ENCODE data around the gene PCGF6.

DNA sequence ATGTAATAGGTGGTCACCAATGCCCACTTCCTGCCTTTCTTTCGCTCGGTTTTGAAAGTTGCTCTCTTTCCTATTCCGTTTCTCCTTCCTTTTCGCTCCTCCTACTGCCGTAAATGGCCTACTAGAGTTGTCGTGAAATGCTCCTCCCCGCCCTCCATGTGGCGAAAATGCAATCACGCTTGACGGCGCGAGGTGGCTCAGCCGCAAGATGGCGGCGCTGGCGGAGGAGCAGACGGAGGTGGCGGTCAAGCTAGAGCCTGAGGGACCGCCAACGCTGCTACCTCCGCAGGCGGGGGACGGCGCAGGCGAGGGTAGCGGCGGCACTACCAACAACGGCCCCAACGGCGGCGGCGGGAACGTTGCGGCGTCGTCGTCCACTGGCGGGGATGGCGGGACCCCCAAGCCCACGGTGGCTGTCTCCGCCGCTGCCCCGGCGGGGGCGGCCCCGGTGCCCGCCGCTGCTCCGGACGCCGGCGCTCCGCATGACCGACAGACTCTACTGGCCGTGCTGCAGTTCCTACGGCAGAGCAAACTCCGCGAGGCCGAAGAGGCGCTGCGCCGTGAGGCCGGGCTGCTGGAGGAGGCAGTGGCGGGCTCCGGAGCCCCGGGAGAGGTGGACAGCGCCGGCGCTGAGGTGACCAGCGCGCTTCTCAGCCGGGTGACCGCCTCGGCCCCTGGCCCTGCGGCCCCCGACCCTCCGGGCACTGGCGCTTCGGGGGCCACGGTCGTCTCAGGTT, 17.0 kb upstream of the PCGF6 start, which contains the start of gene TAF5:
- TF ChIP-seq, protein P1, sequence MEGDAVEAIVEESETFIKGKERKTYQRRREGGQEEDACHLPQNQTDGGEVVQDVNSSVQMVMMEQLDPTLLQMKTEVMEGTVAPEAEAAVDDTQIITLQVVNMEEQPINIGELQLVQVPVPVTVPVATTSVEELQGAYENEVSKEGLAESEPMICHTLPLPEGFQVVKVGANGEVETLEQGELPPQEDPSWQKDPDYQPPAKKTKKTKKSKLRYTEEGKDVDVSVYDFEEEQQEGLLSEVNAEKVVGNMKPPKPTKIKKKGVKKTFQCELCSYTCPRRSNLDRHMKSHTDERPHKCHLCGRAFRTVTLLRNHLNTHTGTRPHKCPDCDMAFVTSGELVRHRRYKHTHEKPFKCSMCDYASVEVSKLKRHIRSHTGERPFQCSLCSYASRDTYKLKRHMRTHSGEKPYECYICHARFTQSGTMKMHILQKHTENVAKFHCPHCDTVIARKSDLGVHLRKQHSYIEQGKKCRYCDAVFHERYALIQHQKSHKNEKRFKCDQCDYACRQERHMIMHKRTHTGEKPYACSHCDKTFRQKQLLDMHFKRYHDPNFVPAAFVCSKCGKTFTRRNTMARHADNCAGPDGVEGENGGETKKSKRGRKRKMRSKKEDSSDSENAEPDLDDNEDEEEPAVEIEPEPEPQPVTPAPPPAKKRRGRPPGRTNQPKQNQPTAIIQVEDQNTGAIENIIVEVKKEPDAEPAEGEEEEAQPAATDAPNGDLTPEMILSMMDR (IDR thresholded peaks at IDR 0.05; ENCODE audit: poor library complexity), result no peak
- TF ChIP-seq EZH2 (IDR thresholded peaks at IDR 0.05; ENCODE audit: borderline replicate concordance), result no peak
